Nephron progenitor cell (in vitro differentiated cells): ENCODE measurements around the gene CYP4F11.

Experiments used
- DNase-seq: peaks from one replicate; pipeline ENCODE4 v3.0.0; 2021
- H3K27ac Mint-ChIP-seq: 2 replicates; pipeline ENCODE4 v1.8.0; 2021; ENCODE audit warnings: mild to moderate bottlenecking, moderate library complexity, mixed read lengths
- H3K27me3 Mint-ChIP-seq: 2 replicates; pipeline ENCODE4 v1.8.0; 2021; ENCODE audit warnings: mild to moderate bottlenecking, low read depth, mixed read lengths; ENCODE audit not compliant: poor library complexity
- H3K36me3 Mint-ChIP-seq: 2 replicates; pipeline ENCODE4 v1.8.0; 2021; ENCODE audit warnings: low read depth, mixed read lengths
- H3K4me1 Mint-ChIP-seq: 2 replicates; pipeline ENCODE4 v1.8.0; 2021; ENCODE audit warnings: mixed read lengths
- H3K4me3 Mint-ChIP-seq: 2 replicates; pipeline ENCODE4 v1.8.0; 2021; ENCODE audit warnings: mild to moderate bottlenecking, moderate library complexity, mixed read lengths
- H3K9me3 Mint-ChIP-seq: 2 replicates; pipeline ENCODE4 v1.8.0; 2021; ENCODE audit warnings: mild to moderate bottlenecking, moderate library complexity, mixed read lengths
- TF ChIP-seq, protein P1 (sequence below): fragments of 200-600 bp; sonication (generic); IDR thresholded peaks from 2 replicates; pipeline ENCODE4 v1.5.0; 2021; ENCODE audit warnings: antibody characterized with exemption

CYP4F11 gene

GRCh38 chr19:15866636-15867035 is 67.7 kb downstream of the CYP4F11 start:
- TF ChIP-seq, protein P1, sequence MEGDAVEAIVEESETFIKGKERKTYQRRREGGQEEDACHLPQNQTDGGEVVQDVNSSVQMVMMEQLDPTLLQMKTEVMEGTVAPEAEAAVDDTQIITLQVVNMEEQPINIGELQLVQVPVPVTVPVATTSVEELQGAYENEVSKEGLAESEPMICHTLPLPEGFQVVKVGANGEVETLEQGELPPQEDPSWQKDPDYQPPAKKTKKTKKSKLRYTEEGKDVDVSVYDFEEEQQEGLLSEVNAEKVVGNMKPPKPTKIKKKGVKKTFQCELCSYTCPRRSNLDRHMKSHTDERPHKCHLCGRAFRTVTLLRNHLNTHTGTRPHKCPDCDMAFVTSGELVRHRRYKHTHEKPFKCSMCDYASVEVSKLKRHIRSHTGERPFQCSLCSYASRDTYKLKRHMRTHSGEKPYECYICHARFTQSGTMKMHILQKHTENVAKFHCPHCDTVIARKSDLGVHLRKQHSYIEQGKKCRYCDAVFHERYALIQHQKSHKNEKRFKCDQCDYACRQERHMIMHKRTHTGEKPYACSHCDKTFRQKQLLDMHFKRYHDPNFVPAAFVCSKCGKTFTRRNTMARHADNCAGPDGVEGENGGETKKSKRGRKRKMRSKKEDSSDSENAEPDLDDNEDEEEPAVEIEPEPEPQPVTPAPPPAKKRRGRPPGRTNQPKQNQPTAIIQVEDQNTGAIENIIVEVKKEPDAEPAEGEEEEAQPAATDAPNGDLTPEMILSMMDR: no peak
- DNase-seq: no peak
- Mint-ChIP-seq H3K4me1 (no peaks in the 10 kb centered on the region), H3K27me3 (no peaks in the 10 kb centered on the region), H3K4me3 (no peak overlapping the region), H3K27ac (no peak overlapping the region), H3K36me3 (no peaks in the 10 kb centered on the region), H3K9me3 (peaks cover 84% of the 10 kb centered on the region)

- H3K27me3 Mint-ChIP-seq: no peaks in the 10 kb centered on the region
- no peaks in the 10 kb centered on the region for H3K4me1 Mint-ChIP-seq
- TF ChIP-seq, protein P1: no peak
- no peak overlapping the region for H3K4me3 Mint-ChIP-seq
- H3K9me3 Mint-ChIP-seq: peaks cover 83% of the 10 kb centered on the region
- no peak overlapping the region for H3K27ac Mint-ChIP-seq
- DNase-seq: no peak
- H3K36me3 Mint-ChIP-seq: no peaks in the 10 kb centered on the region
These were observed 69.5 kb downstream of the CYP4F11 start for GRCh38 chr19:15864824-15865223.

DNA sequence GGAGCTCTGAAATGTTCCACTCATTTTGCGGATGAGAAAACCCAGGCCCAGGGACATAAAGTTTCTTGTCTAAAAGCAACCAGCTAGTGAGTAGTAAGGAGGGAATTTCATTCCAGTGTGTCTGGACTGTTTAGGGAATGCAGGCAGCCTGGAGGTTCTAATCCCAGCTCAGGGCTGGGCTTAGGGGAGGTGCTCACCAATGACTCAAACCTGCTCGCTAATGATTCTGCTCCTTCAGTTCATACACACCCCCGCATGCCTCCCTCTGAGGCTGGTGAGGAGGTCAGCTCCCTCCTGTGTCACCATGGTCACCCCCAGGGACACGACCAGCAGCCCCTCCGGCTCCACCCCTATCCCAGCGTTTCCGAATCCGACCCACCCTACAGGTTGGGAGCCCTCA is 71.1 kb downstream of the CYP4F11 start:
- Mint-ChIP-seq H3K4me1 (no peaks in the 10 kb centered on the region), H3K27me3 (no peaks in the 10 kb centered on the region), H3K4me3 (no peak overlapping the region), H3K36me3 (no peaks in the 10 kb centered on the region), H3K9me3 (peaks cover 82% of the 10 kb centered on the region), H3K27ac (no peak overlapping the region)
- DNase-seq: no peak
- TF ChIP-seq, protein P1: no peak

DNA sequence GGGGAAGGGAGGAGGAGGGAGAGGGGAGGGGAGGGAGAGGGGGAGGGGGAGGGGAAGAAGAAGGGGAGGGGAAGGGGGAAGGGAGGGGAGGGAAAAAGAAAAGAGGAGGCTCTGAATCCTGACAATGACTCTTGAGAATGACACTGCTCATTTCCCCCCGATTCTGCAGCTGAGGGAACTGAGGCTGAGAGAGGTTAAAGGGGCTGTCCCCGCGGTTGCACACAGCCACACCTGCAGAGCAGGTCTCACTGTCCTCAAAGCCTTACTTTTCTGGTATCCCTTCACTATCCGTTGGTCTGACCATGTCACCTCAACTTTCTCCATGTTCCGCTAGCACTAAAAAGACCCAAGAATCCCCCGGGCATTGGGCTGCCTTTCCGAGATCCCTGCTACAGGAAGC is 71.9 kb downstream of the CYP4F11 start:
- no peak for DNase-seq
- Mint-ChIP-seq H3K4me3 (no peak overlapping the region), H3K27ac (no peak overlapping the region), H3K4me1 (no peaks in the 10 kb centered on the region), H3K9me3 (peaks cover 77% of the 10 kb centered on the region), H3K27me3 (no peaks in the 10 kb centered on the region), H3K36me3 (no peaks in the 10 kb centered on the region)
- TF ChIP-seq, protein P1: no peak
